ENCODE results near the gene DHX8.
"Not testable (repeated sequence)": the region's sequence is repeated elsewhere in the genome, so short reads cannot be mapped to it uniquely, and the experiment has no call there.

Gene DHX8

DNA sequence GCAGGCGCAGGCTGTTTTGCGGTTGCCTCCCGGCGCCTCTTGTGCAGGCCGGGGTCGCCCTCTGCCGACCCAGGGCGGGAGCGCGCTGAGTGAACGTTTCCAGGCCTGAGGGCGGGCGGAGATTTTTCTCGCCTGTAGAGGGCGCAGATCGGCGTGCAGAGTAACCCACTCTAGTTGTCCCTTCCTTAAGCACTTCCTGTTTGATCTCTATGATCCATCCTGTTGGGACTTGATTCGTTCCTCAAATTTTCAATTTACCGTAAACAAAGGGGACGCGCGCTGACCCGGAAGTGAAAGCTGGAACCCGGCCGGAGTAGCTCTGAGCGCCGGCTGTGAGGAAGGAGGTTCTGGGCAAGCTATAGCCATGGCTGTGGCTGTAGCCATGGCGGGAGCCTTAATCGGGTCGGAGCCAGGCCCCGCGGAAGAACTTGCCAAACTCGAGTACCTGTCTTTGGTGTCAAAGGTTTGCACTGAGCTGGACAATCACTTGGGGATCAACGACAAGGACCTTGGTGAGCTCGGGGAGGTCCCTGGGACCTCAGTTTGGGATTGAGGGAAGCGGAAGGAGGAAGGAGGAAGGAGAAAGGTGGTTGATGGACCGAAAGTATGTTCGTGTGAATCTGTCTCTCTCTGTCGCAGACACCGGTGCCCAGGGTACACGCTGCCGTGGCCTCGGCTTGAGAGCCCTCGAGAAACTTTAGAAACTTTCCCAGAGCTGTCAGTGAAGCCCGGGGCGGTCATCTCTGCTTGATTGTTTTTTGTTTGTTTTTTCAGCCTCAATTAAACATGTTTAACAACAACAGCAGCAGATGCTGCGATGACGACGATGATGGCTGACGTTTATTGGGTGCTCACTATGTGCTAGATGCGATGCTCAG, at the start of gene DHX8:
Gene DHX8 (plus strand): TSS at position 302 of the 878 bp plus-strand sequence. CDS start 63 bp downstream, at position 365.
- in situ Hi-C loops (cut with MboI; ENCODE audit: low sequenced_read_pairs): loop anchor here (5.0 kb wide), 1 partner anchor 82 kb away; no protein-coding TSS in a partner anchor

DNA sequence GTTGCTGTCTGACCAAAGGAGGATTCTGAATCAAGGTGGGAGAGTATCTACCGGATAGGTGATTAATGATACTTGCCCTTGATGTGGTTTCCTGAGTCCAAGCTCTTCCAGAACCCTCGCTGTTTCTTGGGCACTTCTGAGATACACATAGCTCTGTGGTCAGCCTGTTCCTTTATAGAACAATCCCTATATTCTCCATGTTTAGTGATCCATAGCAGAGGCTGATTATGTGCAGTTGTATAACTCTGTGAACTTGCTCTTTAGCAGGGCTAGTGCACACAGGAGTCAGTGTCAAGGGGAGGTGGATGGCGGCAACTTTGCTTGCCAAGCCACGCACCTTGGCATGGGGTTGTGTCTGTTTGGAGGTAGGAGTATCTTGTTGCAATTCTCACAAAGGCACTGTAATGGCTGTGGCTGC, 48.9 kb upstream of the DHX8 start:
- in situ Hi-C loops (cut with MboI; ENCODE audit: low sequenced_read_pairs): no loop called here

DNA sequence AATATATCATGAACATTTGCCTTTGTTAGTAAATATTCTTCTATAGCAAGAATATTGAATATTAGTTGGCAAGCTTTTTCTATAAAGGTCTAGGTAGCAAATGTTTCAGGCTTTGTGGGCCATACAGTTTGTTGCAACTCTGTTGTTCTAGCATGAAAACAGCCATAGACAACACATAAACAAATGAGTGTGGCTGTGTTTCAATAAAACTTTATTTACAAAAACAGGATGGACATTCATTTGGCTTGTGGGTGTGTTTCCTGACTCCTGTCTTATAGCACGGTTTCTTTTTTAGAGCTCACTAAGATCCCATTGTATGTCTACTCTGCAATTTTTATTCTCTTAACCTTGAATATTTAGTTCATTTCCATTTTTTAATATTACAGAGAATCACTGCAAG, 46.0 kb upstream of the DHX8 start:
- in situ Hi-C loops (cut with MboI; ENCODE audit: low sequenced_read_pairs): no loop called here

DNA sequence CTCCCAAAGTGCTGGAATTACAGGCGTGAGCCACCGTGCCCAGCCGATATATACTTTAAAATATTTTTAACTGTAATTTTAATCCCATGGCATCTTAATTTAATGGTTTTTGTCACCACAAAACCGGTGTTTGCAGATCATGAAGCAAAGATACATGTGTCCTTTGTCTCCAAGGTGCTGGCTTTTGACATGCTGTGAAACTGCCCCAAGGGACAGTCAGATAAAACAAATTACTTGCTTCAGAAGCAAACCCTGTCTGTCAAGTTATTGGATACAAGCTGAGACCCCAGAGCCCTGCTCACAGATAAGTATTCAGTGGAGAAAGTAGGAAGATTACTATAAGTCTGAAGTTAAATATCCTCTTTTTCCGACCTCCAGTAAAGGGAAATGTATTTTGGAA, 45.1 kb upstream of the DHX8 start:
- in situ Hi-C loops (cut with MboI; ENCODE audit: low sequenced_read_pairs): no loop called here

DNA sequence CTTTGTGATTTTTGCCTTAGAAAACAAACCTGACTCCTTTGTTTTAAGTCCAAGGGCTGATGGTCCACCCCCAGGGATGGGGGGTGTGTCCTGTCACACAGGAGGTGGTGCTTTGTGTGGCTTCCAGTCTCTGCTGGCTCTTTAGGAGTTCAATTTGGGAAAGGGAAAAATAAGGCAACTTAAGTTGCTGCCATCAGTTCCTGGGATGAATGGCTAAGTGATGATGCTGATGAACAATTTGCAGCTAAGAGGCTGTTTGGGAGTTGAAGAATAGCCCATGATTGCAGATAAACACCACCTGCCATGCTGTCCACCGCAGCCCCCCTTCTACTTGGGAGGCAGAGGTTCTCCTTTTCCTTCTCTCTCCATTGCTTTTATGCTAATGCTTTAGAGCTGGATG, 44.7 kb upstream of the DHX8 start:
- in situ Hi-C loops (cut with MboI; ENCODE audit: low sequenced_read_pairs): no loop called here

DNA sequence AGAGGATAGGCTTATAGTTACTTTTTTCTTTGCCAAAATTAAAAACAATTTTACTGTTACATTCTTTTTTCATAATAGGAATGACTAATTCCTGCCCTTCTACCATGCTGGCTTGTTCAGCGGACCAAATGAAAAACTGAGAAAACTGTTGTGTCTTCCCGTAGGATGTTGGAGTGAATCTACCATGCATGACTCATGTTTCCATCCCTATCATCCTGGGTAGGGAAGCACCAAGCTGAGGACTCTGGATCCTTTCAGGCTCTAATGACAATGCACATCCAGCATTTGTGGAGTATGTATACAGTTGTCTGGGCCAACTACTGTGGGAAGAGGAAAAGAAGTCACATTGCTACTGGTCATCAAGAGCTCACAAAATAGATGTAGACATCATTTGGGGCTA, 41.1 kb upstream of the DHX8 start:
- in situ Hi-C loops (cut with MboI; ENCODE audit: low sequenced_read_pairs): no loop called here

DNA sequence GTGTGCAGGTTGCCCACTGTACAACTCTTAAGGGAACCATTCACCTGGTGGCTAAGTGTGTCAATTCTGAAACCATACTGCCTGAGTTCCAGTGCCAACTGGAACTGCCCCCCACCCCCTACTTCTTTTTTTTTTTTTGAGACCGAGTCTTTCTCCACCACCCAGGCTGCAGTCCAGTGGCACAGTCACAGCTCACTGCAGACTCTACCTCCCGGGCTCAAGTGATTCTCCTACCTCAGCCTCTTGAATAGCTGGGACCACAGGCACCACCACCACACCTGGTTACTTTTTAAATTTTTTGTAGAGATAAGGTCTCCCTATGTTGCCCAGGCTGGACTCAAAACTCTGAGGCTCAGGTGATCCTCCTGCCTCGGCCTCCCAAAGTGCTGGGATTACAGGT, 40.4 kb upstream of the DHX8 start:
- in situ Hi-C loops (cut with MboI; ENCODE audit: low sequenced_read_pairs): no loop called here

DNA sequence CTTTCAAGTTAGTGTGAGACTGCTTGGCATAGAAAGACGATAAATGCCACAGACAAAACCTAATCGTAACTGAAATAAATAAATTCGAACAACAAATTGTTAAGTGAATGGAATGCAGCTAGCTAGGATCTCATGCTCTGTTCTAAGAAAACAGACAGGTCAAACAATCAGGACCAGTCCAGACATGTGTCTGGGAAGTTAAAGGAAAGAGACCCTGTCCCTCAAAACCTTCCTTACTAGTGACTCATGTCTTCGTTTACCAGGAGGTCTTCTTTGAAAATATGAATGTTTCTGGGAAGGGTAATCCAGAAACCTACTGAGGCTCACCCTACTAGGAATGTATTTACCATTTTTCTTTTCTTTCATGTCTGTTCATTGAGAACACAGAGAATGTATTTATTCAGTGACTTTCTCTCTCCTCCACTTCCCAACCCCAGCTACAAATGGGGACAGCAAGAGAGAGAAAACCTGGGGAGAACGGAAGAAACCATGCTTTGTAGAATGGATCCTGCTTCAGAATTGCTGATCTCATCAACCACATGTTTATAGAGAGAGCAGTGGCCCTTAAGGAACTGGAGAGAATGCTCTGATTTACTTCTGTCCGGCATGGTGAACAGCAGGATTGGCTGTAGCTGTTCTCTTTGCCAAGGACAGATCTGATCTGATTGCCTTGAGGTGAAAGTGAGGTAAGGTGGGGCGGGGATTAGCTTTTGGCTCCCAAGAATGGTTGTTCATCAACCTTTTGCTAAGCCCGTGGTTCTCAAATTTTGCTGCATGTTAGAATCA, 39.4 kb upstream of the DHX8 start:
- in situ Hi-C loops (cut with MboI; ENCODE audit: low sequenced_read_pairs): no loop called here

- in situ Hi-C loops (cut with MboI; ENCODE audit: low sequenced_read_pairs): no loop called here
Observed at GRCh38 chr17:43445009-43445589, 38.7 kb upstream of the DHX8 start.

DNA sequence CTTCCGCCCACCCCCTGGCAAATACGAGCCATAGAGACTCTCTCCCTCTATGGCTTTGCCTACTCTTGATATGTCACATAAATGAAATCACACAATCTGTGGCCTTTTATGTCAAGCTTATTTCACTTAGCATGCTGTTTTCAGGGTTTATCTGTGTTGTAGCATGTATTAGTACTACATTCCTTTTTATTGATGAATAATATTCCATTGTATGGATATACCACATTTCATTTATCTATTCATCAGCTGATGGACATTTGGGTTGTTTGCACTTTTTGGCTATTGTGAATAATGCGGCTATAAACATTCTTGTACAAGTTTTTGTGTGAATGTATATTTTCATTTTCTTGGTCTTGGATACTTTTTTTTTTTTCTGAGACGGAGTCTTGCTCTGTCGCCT, 37.0 kb upstream of the DHX8 start:
- in situ Hi-C loops (cut with MboI; ENCODE audit: low sequenced_read_pairs): no loop called here

- in situ Hi-C loops (cut with MboI; ENCODE audit: low sequenced_read_pairs): no loop called here
Observed at GRCh38 chr17:43448720-43449469, 34.9 kb upstream of the DHX8 start.

DNA sequence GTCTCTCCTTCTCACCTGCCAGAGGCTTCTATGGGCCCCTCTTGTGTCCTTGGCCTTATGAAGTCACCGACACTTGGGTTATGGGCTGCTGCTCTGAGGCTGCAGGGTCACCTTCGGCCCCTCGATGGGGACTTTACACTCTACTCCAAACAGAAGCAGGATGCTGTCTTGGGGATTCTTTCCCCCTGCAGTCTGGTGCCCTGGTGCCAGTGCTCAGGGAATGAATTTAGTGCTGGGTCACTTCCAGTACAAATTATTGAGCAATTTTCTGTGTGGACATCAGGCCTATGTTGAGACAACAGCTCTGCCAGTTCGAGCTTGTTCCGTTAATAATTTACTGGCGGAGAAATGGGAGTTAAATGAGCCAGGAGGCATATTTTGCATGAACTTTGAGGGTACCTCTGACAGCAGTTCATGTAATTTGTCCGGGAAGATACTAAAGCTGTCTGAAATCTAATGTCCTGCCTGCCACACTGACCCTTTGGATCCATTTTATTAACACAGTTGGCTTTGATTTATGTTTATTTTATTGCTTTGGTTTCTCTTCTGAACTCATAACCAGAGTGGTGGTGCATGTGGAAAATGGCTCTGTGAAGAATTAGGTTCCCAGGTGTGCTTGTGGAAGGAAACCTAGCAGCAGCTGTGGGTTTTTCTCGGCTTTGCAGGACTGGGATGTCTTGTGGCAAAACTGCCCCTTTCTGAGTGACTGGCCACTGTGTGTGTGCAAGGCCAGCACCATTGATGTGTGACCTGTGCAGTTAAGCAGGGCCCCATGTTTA, 34.1 kb upstream of the DHX8 start:
- in situ Hi-C loops (cut with MboI; ENCODE audit: low sequenced_read_pairs): no loop called here

DNA sequence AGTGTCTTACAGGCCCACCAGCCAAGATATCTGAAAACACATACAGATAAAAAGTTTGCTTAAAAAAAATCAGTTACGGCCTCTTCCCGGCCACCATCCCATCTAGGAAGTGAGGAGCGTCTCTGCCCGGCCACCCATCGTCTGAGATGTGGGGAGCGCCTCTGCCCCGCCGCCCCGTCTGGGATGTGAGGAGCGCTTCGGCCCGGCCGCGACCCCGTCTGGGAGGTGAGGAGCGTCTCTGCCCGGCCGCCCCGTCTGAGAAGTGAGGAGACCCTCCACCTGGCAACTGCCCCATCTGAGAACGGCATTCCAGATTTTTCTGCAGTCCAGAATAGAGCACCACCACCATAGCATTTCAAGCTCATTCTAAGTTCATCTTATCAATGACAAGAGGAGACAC, 33.0 kb upstream of the DHX8 start:
- in situ Hi-C loops (cut with MboI; ENCODE audit: low sequenced_read_pairs): not testable (repeated sequence)

- in situ Hi-C loops (cut with MboI; ENCODE audit: low sequenced_read_pairs): not testable (repeated sequence)
Observed at GRCh38 chr17:43451741-43452140, 32.0 kb upstream of the DHX8 start.

- in situ Hi-C loops (cut with MboI; ENCODE audit: low sequenced_read_pairs): no loop called here
Observed at GRCh38 chr17:43453331-43453812, 30.4 kb upstream of the DHX8 start.

GRCh38 chr17:43454868-43455267, 28.9 kb upstream of the DHX8 start:
- in situ Hi-C loops (cut with MboI; ENCODE audit: low sequenced_read_pairs): no loop called here

DNA sequence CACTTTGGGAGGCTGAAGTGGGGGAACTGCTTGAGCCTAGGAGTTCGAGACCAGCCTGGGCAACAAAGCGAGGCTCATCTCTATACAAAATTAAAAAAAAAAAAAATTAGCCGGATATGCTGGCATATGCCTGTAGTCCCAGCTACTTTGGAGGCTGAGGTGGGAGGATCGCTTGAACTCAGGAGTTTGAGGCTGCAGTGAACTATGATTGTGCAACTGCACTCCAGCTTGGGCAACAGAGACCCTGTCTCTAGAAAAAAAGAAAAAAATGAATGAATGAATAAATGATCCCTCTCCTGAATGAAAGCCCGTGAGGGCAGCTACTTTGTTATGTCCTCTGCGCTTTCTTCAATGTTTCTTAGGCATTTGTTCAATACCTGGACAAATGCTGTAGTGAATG, 27.7 kb upstream of the DHX8 start:
- in situ Hi-C loops (cut with MboI; ENCODE audit: low sequenced_read_pairs): no loop called here

DNA sequence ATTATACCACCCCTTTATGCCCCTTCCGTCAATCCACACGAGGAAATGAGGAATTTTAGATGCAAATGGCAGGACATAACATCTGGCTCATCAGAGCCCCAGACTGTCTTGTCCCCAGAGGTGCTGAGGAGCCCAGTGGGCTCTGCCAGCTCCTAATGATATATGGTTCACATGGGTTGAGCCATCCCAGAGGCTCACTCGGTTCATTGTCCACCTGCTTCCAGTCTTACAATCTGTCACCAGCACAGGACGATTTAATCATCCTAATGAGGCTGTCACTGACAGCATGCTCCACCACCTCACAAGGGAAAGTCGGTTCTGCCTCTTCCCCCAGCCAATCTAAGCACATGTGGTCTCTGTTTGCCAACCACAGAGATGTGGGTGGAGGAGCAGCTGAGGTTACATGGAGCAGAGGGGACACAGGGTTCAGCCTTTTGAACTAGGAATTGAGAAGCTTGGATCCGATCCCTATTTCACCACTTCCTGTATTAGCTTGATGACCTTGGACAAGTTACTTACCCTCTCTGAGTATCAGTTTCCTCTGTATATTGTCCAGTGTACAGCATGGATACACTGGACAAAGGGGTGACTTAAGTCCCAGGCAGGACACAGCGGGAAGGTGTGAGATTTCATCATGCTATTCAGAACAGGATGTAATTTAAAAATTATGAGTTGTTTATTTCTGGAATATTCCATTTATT, 27.0 kb upstream of the DHX8 start:
- in situ Hi-C loops (cut with MboI; ENCODE audit: low sequenced_read_pairs): no loop called here

GRCh38 chr17:43457362-43457692, 26.4 kb upstream of the DHX8 start:
- in situ Hi-C loops (cut with MboI; ENCODE audit: low sequenced_read_pairs): no loop called here

- in situ Hi-C loops (cut with MboI; ENCODE audit: low sequenced_read_pairs): not testable (repeated sequence)
Observed at GRCh38 chr17:43459878-43460277, 23.9 kb upstream of the DHX8 start.
